ENCODE results near the gene BNC2. TPM values are rescaled to one million over a fixed set of nuclear protein-coding genes. Genes with fewer than 3 reads are reported as not detected.

The BNC2 gene
- total RNA-seq, 2 experiments from 2014 or later, result not detected

GRCh38 chr9:16867576-16868311 lies 2.7 kb downstream of the BNC2 start:
- Mint-ChIP-seq H3K36me3 (ENCODE audit: low read depth) (no peaks in the 10 kb centered on the region), H3K27ac (no peak overlapping the region), H3K9me3 (ENCODE audit: low read depth) (no peaks in the 10 kb centered on the region), H3K4me3 (no peak overlapping the region), H3K4me1 (peaks cover 8% of the 10 kb centered on the region), H3K27me3 (peaks cover 28% of the 10 kb centered on the region)
- intact Hi-C loops (cut with DNase I, micrococcal nuclease), result no loop called here
- no peak for ATAC-seq
- DNase-seq, result no peak
- ChIA-PET POLR2A (no interaction called here), CTCF (interaction anchor here (0.7 kb wide), 1 partner anchor 312 kb away, joined by 3 read pairs; no protein-coding TSS in a partner anchor)

GRCh38 chr9:16866587-16866986 lies 3.9 kb downstream of the BNC2 start:
- Mint-ChIP-seq H3K4me1 (peaks cover 6% of the 10 kb centered on the region), H3K36me3 (ENCODE audit: low read depth) (no peaks in the 10 kb centered on the region), H3K27ac (no peak overlapping the region), H3K4me3 (no peak overlapping the region), H3K9me3 (ENCODE audit: low read depth) (no peaks in the 10 kb centered on the region), H3K27me3 (peaks cover 21% of the 10 kb centered on the region)
- intact Hi-C loops (cut with DNase I, micrococcal nuclease), result no loop called here
- CTCF ChIA-PET, result no interaction called here
- DNase-seq, result no peak
- POLR2A ChIA-PET, result no interaction called here
- ATAC-seq, result no peak

- peaks cover 2% of the 10 kb centered on the region for H3K4me1 Mint-ChIP-seq
- intact Hi-C loops (cut with DNase I, micrococcal nuclease), result no loop called here
- ATAC-seq (no peak), DNase-seq (no peak)
- no peak overlapping the region for H3K27ac Mint-ChIP-seq
- H3K36me3 Mint-ChIP-seq (ENCODE audit: low read depth), result no peaks in the 10 kb centered on the region
- H3K4me3 Mint-ChIP-seq, result no peak overlapping the region
- H3K9me3 Mint-ChIP-seq (ENCODE audit: low read depth), result no peaks in the 10 kb centered on the region
- POLR2A ChIA-PET, result no interaction called here
- peaks cover 17% of the 10 kb centered on the region for H3K27me3 Mint-ChIP-seq
- CTCF ChIA-PET, result no interaction called here
These were observed 5.6 kb downstream of the BNC2 start for GRCh38 chr9:16864649-16865434.

- CTCF ChIA-PET, result no interaction called here
These were observed 22.3 kb downstream of the BNC2 start for GRCh38 chr9:16848179-16848578.

GRCh38 chr9:16846986-16847385 lies 23.5 kb downstream of the BNC2 start:
- ChIA-PET CTCF (no interaction called here), POLR2A (no interaction called here)
- Mint-ChIP-seq H3K4me3 (no peak overlapping the region), H3K4me1 (no peaks in the 10 kb centered on the region), H3K36me3 (ENCODE audit: low read depth) (no peaks in the 10 kb centered on the region), H3K9me3 (ENCODE audit: low read depth) (no peaks in the 10 kb centered on the region), H3K27me3 (no peaks in the 10 kb centered on the region), H3K27ac (no peak overlapping the region)
- intact Hi-C loops (cut with DNase I, micrococcal nuclease), result no loop called here
- DNase-seq, result no peak
- no peak for ATAC-seq

More at GRCh38 chr9:16848179-16848578, 22.3 kb downstream of the BNC2 start:
- intact Hi-C loops (cut with DNase I, micrococcal nuclease), result no loop called here
- Mint-ChIP-seq H3K27ac (no peak overlapping the region), H3K36me3 (ENCODE audit: low read depth) (no peaks in the 10 kb centered on the region), H3K9me3 (ENCODE audit: low read depth) (no peaks in the 10 kb centered on the region), H3K4me3 (no peak overlapping the region), H3K4me1 (no peaks in the 10 kb centered on the region), H3K27me3 (no peaks in the 10 kb centered on the region)
- DNase-seq (no peak), ATAC-seq (no peak)
- POLR2A ChIA-PET, result no interaction called here

- Mint-ChIP-seq H3K4me3 (no peak overlapping the region), H3K4me1 (no peaks in the 10 kb centered on the region), H3K27me3 (no peaks in the 10 kb centered on the region), H3K36me3 (ENCODE audit: low read depth) (no peaks in the 10 kb centered on the region), H3K27ac (no peak overlapping the region), H3K9me3 (ENCODE audit: low read depth) (no peaks in the 10 kb centered on the region)
- ChIA-PET CTCF (no interaction called here), POLR2A (no interaction called here)
- no peak for ATAC-seq
- intact Hi-C loops (cut with DNase I, micrococcal nuclease), result no loop called here
- DNase-seq, result no peak
These were observed 24.1 kb downstream of the BNC2 start for GRCh38 chr9:16846367-16846766.

GRCh38 chr9:16834817-16835216 lies 35.7 kb downstream of the BNC2 start:
- DNase-seq (no peak), ATAC-seq (no peak)
- no peaks in the 10 kb centered on the region for H3K36me3 Mint-ChIP-seq (ENCODE audit: low read depth)
- ChIA-PET CTCF (no interaction called here), POLR2A (no interaction called here)
- intact Hi-C loops (cut with DNase I, micrococcal nuclease), result no loop called here
- H3K9me3 Mint-ChIP-seq (ENCODE audit: low read depth), result peaks cover 7% of the 10 kb centered on the region
- no peaks in the 10 kb centered on the region for H3K4me1 Mint-ChIP-seq
- no peak overlapping the region for H3K27ac Mint-ChIP-seq
- H3K27me3 Mint-ChIP-seq, result peaks cover 3% of the 10 kb centered on the region
- no peak overlapping the region for H3K4me3 Mint-ChIP-seq

GRCh38 chr9:16833296-16833835 lies 37.1 kb downstream of the BNC2 start:
- ATAC-seq (no peak), DNase-seq (no peak)
- no peaks in the 10 kb centered on the region for H3K36me3 Mint-ChIP-seq (ENCODE audit: low read depth)
- H3K27me3 Mint-ChIP-seq, result peaks cover 11% of the 10 kb centered on the region
- no peaks in the 10 kb centered on the region for H3K4me1 Mint-ChIP-seq
- no peak overlapping the region for H3K4me3 Mint-ChIP-seq
- ChIA-PET CTCF (no interaction called here), POLR2A (no interaction called here)
- peaks cover 7% of the 10 kb centered on the region for H3K9me3 Mint-ChIP-seq (ENCODE audit: low read depth)
- intact Hi-C loops (cut with DNase I, micrococcal nuclease), result no loop called here
- no peak overlapping the region for H3K27ac Mint-ChIP-seq

GRCh38 chr9:16832101-16832500 lies 38.4 kb downstream of the BNC2 start:
- Mint-ChIP-seq H3K27me3 (peaks cover 16% of the 10 kb centered on the region), H3K4me3 (no peak overlapping the region), H3K9me3 (ENCODE audit: low read depth) (peaks cover 7% of the 10 kb centered on the region), H3K4me1 (no peaks in the 10 kb centered on the region), H3K36me3 (ENCODE audit: low read depth) (no peaks in the 10 kb centered on the region), H3K27ac (no peak overlapping the region)
- CTCF ChIA-PET, result no interaction called here
- POLR2A ChIA-PET, result no interaction called here
- ATAC-seq (no peak), DNase-seq (no peak)
- intact Hi-C loops (cut with DNase I, micrococcal nuclease), result no loop called here

GRCh38 chr9:16830806-16831205 lies 39.7 kb downstream of the BNC2 start:
- no peak for DNase-seq
- Mint-ChIP-seq H3K27me3 (peaks cover 18% of the 10 kb centered on the region), H3K4me1 (no peaks in the 10 kb centered on the region), H3K4me3 (no peak overlapping the region), H3K36me3 (ENCODE audit: low read depth) (no peaks in the 10 kb centered on the region), H3K9me3 (ENCODE audit: low read depth) (peaks cover 6% of the 10 kb centered on the region), H3K27ac (no peak overlapping the region)
- POLR2A ChIA-PET, result no interaction called here
- intact Hi-C loops (cut with DNase I, micrococcal nuclease), result no loop called here
- CTCF ChIA-PET, result no interaction called here
- no peak for ATAC-seq

- Mint-ChIP-seq H3K36me3 (ENCODE audit: low read depth) (no peaks in the 10 kb centered on the region), H3K27me3 (peaks cover 18% of the 10 kb centered on the region), H3K9me3 (ENCODE audit: low read depth) (peaks cover 6% of the 10 kb centered on the region), H3K27ac (no peak overlapping the region), H3K4me1 (no peaks in the 10 kb centered on the region), H3K4me3 (no peak overlapping the region)
- ChIA-PET CTCF (no interaction called here), POLR2A (no interaction called here)
- no peak for ATAC-seq
- DNase-seq, result no peak
- intact Hi-C loops (cut with DNase I, micrococcal nuclease), result loop anchor here in 1 of 2 experiments (5.0 kb wide), 1 partner anchor 49 kb away; no protein-coding TSS in a partner anchor
These were observed 41.9 kb downstream of the BNC2 start for GRCh38 chr9:16828340-16829281.
